ENCODE results near the gene POLR2L. TPM values are rescaled to one million over a fixed set of nuclear protein-coding genes. Genes with fewer than 3 reads are reported as not detected.

Gene POLR2L
- total RNA-seq, 2 experiments from 2014 or later, result 74.6 to 79.4 TPM

- intact Hi-C loops (cut with DNase I, micrococcal nuclease), result no loop called here
- DNase-seq (no peak), ATAC-seq (no peak)
- CTCF ChIA-PET, result no interaction called here
- Mint-ChIP-seq H3K4me3 (no peak overlapping the region), H3K27ac (no peak overlapping the region), H3K36me3 (ENCODE audit: low read depth) (no peaks in the 10 kb centered on the region), H3K9me3 (ENCODE audit: low read depth) (no peaks in the 10 kb centered on the region), H3K27me3 (no peaks in the 10 kb centered on the region), H3K4me1 (no peaks in the 10 kb centered on the region)
- POLR2A ChIA-PET, result no interaction called here
These were observed 17.2 kb upstream of the POLR2L start for GRCh38 chr11:859394-860131.

- CTCF ChIA-PET, result no interaction called here
- Mint-ChIP-seq H3K27me3 (no peaks in the 10 kb centered on the region), H3K4me1 (no peaks in the 10 kb centered on the region), H3K36me3 (ENCODE audit: low read depth) (no peaks in the 10 kb centered on the region), H3K4me3 (no peak overlapping the region), H3K27ac (no peak overlapping the region), H3K9me3 (ENCODE audit: low read depth) (no peaks in the 10 kb centered on the region)
- POLR2A ChIA-PET, result no interaction called here
- intact Hi-C loops (cut with DNase I, micrococcal nuclease), result no loop called here
- no peak for DNase-seq
- no peak for ATAC-seq
These were observed 16.5 kb upstream of the POLR2L start for GRCh38 chr11:858762-859339.

DNA sequence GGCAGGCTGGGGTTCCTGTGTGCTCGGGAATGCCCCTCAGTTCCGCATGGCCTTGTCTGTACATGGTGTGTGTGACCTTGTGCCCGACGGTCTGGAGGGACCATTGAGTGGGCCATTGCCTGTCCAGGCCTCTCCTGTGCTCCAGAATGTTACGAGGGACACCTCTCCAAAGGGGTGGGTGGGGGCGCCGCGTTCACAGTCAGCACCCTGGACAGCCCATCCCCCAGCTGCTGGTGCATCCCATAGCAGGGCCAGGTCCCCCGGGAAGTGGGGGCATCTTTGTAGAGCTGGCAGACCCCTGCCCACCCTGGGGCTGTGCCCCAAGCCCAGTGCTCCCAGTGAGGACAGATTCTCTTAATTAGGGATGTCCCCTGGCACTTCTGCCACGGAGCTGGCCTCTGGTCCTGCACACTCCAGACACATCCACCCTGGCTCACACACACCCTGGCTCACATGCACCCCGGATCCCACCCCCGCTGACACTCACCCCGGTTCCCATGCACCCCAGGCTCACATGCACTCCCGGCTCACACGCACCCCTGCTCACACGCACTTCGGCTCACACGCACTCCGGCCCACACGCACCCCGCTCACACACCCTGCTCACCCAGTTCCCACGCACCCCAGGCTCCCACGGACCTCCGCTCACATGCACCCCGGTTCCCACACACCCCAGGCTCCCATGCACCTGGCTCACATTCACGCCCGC lies 15.9 kb upstream of the POLR2L start:
- CTCF ChIA-PET, result no interaction called here

DNA sequence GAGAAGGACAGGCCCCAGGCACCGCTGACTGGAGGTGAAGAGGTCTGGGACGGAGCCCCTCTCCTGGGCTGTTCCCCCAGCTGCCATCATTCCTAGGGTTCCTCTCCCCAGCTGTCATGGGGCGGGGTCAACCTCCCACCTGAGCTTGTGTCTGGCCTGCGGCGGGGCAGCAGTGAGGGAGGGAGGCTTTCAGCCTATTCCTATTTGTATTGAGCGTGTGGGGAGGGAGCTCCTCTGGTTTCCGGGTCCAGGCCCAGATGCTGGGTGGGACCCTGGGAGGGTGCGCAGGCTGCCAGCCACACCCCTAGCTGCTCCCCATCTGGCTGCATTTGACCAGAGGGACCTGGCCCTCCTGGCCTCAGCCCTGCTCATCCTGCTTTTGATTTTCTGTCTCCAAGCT lies 14.1 kb upstream of the POLR2L start:
- H3K36me3 Mint-ChIP-seq (ENCODE audit: low read depth), result no peaks in the 10 kb centered on the region
- no peaks in the 10 kb centered on the region for H3K9me3 Mint-ChIP-seq (ENCODE audit: low read depth)
- H3K4me3 Mint-ChIP-seq, result no peak overlapping the region
- no peaks in the 10 kb centered on the region for H3K27me3 Mint-ChIP-seq
- no peak for ATAC-seq
- intact Hi-C loops (cut with DNase I, micrococcal nuclease), result no loop called here
- CTCF ChIA-PET, result interaction anchor here (0.9 kb wide), 1 partner anchor 8 kb away, joined by 4 read pairs; no protein-coding TSS in a partner anchor
- no peaks in the 10 kb centered on the region for H3K4me1 Mint-ChIP-seq
- no peak overlapping the region for H3K27ac Mint-ChIP-seq
- no peak for DNase-seq
- POLR2A ChIA-PET, result no interaction called here

More for the DNA sequence above, 15.9 kb upstream of the POLR2L start:
- intact Hi-C loops (cut with DNase I, micrococcal nuclease), result no loop called here
- POLR2A ChIA-PET, result no interaction called here
- Mint-ChIP-seq H3K4me3 (no peak overlapping the region), H3K4me1 (no peaks in the 10 kb centered on the region), H3K27me3 (no peaks in the 10 kb centered on the region), H3K27ac (no peak overlapping the region), H3K36me3 (ENCODE audit: low read depth) (no peaks in the 10 kb centered on the region), H3K9me3 (ENCODE audit: low read depth) (no peaks in the 10 kb centered on the region)
- ATAC-seq (no peak), DNase-seq (no peak)

GRCh38 chr11:855796-856195 lies 13.5 kb upstream of the POLR2L start:
- Mint-ChIP-seq H3K36me3 (ENCODE audit: low read depth) (no peaks in the 10 kb centered on the region), H3K4me3 (no peak overlapping the region), H3K4me1 (no peaks in the 10 kb centered on the region), H3K27ac (no peak overlapping the region), H3K9me3 (ENCODE audit: low read depth) (no peaks in the 10 kb centered on the region), H3K27me3 (no peaks in the 10 kb centered on the region)
- ATAC-seq, result no peak
- DNase-seq, result no peak
- CTCF ChIA-PET, result interaction anchor here (0.9 kb wide), 1 partner anchor 8 kb away, joined by 4 read pairs; no protein-coding TSS in a partner anchor
- POLR2A ChIA-PET, result no interaction called here
- intact Hi-C loops (cut with DNase I, micrococcal nuclease), result no loop called here

DNA sequence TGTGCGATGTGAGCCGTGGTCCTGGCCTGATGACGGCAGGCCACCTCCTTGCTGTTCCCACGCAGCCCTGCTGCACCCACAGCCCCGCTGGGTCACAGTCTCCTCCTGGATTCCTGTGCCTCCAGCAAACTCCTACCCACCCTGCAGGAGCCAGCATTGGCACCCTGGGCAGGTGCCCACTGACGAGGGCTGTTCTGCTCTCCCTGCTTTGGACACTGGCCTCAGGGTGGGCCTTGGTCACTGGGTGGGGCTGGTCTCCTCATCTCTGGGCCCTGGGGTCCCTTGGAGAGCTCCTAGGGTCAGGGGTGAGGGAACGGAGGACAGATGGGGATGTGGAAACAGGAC lies 13.0 kb upstream of the POLR2L start:
- Mint-ChIP-seq H3K4me3 (no peak overlapping the region), H3K4me1 (no peaks in the 10 kb centered on the region), H3K9me3 (ENCODE audit: low read depth) (no peaks in the 10 kb centered on the region), H3K27ac (no peak overlapping the region), H3K27me3 (no peaks in the 10 kb centered on the region), H3K36me3 (ENCODE audit: low read depth) (no peaks in the 10 kb centered on the region)
- CTCF ChIA-PET, result no interaction called here
- no peak for ATAC-seq
- no peak for DNase-seq
- intact Hi-C loops (cut with DNase I, micrococcal nuclease), result no loop called here
- POLR2A ChIA-PET, result no interaction called here

DNA sequence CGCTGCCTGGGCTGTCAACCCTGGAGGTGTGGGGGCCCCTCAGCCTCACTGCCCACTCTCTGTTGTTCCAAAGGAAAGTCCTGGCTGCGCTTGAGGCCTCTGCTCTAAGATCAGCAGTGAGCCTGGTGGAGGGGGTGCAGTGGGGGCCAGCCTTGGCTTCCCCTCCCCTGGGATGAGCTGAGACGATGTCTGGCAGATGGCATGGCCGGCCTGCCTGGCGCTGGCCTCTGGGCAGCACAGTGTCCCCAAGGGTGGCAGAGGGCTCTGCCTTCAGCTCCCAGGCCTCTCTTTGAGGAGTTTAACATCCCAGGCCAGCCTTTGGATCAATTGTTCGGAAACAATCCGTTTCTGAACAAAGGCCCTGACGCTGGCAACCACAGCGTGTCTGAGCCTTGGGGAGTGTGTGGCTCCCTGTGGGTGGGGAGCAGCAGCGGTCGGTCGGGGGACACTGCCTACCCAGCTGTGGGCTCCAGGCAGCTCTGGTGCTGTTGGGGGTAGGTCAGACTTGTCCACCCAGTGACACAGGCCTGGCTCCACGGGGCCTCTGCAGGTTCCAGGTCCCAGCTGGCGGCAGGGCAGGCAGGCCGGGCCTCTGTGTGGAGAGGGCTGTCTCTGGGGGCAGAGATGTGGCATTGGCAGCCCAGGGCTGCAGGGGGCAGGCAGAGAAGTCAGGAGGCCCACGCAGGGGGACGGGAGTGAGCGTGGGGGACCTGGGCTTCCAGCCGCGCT lies 12.4 kb upstream of the POLR2L start:
- intact Hi-C loops (cut with DNase I, micrococcal nuclease), result no loop called here
- no peaks in the 10 kb centered on the region for H3K27me3 Mint-ChIP-seq
- no peak overlapping the region for H3K4me3 Mint-ChIP-seq
- no peak overlapping the region for H3K27ac Mint-ChIP-seq
- no peaks in the 10 kb centered on the region for H3K4me1 Mint-ChIP-seq
- H3K36me3 Mint-ChIP-seq (ENCODE audit: low read depth), result no peaks in the 10 kb centered on the region
- no peaks in the 10 kb centered on the region for H3K9me3 Mint-ChIP-seq (ENCODE audit: low read depth)
- CTCF ChIA-PET, result no interaction called here
- POLR2A ChIA-PET, result no interaction called here
- ATAC-seq, result no peak
- no peak for DNase-seq

DNA sequence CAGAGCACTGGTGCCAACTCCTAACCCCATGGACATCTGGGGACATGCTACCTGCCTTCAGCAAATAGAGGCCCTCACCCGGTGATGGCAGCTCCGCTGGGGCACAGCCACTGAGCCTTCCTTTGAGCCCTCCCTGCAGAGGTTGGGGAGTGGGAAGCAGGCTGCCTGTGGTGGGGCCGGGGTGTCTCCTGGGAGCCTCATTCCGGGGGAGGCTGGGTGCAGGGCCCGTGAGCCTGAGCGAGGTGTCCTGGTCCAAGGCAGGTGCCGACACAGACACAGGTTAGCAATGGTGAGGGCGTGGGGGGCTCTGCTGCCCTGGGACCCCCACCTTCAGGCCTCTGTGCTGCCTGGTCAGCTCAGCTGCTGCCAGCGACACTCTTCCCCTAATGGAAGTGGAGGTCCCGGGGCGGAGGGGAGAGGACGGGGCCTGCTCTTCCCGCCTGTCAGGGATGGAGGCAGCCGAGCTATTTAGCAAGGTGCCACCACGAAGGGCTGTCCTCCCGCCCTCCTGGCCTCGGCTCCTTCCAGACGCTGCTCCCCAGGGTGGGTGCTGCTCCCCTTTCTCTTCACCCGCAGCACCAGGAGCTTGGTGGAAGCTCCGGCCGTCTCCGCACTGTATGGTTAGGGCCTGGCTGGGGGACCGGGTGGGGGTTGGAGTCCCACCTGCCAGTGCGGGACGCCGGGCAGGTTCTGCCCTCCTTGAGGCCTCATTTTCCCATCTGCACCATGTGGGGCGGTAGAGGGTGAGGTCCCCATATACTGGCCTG lies 11.5 kb upstream of the POLR2L start:
- Mint-ChIP-seq H3K4me1 (peaks cover 3% of the 10 kb centered on the region), H3K4me3 (no peak overlapping the region), H3K27me3 (no peaks in the 10 kb centered on the region), H3K27ac (no peak overlapping the region), H3K9me3 (ENCODE audit: low read depth) (no peaks in the 10 kb centered on the region), H3K36me3 (ENCODE audit: low read depth) (no peaks in the 10 kb centered on the region)
- ChIA-PET POLR2A (no interaction called here), CTCF (no interaction called here)
- intact Hi-C loops (cut with DNase I, micrococcal nuclease), result no loop called here
- ATAC-seq (no peak), DNase-seq (no peak)

DNA sequence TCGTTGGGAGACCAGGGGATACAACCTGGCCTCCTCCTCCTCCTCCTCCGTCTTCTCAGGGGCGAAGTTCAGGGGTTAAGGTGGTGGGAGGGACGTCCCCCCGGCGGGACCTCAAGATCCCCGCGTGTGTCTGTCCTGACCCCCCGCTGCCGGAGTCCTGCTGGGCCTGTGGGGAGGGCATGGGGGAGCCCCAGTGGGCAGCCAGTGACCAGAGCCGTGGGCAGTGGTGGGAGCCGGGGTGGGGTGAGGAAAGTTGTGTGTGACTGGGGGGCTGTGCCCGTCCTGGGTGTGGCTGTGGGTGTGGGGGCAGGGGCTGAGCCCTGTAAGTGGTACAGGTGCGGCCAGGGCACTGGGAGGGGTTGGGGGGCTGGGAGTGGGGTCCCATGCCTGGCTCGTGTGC lies 10.4 kb upstream of the POLR2L start:
- no peak overlapping the region for H3K4me3 Mint-ChIP-seq
- ChIA-PET CTCF (no interaction called here), POLR2A (no interaction called here)
- no peaks in the 10 kb centered on the region for H3K9me3 Mint-ChIP-seq (ENCODE audit: low read depth)
- peaks cover 8% of the 10 kb centered on the region for H3K4me1 Mint-ChIP-seq
- no peak for ATAC-seq
- H3K36me3 Mint-ChIP-seq (ENCODE audit: low read depth), result no peaks in the 10 kb centered on the region
- DNase-seq, result no peak
- H3K27me3 Mint-ChIP-seq, result no peaks in the 10 kb centered on the region
- H3K27ac Mint-ChIP-seq, result no peak overlapping the region
- intact Hi-C loops (cut with DNase I, micrococcal nuclease), result no loop called here

- H3K27me3 Mint-ChIP-seq, result no peaks in the 10 kb centered on the region
- intact Hi-C loops (cut with DNase I, micrococcal nuclease), result no loop called here
- H3K4me3 Mint-ChIP-seq, result no peak overlapping the region
- POLR2A ChIA-PET, result no interaction called here
- no peak overlapping the region for H3K27ac Mint-ChIP-seq
- no peaks in the 10 kb centered on the region for H3K9me3 Mint-ChIP-seq (ENCODE audit: low read depth)
- no peaks in the 10 kb centered on the region for H3K36me3 Mint-ChIP-seq (ENCODE audit: low read depth)
- no peak for DNase-seq
- ATAC-seq, result no peak
- CTCF ChIA-PET, result no interaction called here
- peaks cover 8% of the 10 kb centered on the region for H3K4me1 Mint-ChIP-seq
These were observed 8.7 kb upstream of the POLR2L start for GRCh38 chr11:850775-851763.
